ENCODE results near the gene TRIM68. TPM values are rescaled to one million over a fixed set of nuclear protein-coding genes. Genes with fewer than 3 reads are reported as not detected.

Gene TRIM68
- total RNA-seq, 2 experiments from 2014 or later, result 4.1 to 5.4 TPM

DNA sequence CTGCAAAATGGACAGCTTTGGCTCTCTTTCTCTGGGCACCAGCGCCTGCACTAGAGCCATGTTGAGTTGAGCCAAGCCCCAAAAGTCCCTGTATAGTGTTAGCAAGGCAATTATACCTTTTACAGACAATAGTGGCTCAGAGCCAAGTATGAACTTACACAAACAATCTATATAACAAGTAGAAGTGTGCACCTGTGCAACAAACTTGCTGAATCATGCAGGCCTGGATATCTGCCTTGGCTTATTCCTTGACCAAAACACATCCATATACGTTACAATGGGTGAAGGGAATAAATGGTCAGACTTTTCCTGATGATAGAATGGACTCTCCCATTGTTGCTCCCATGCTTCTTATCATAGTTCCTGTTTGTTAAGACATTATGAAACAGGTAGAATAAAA, 30.3 kb downstream of the TRIM68 start:
- H3K9me3 ChIP-seq (ENCODE audit: control insufficient read depth in 1 of 2, insufficient read depth in 1 of 2, low read length in 2 of 2), result no peaks in the 10 kb centered on the region
- Mint-ChIP-seq H3K27me3 (peaks cover 25% of the 10 kb centered on the region), H3K36me3 (ENCODE audit: low read depth) (no peaks in the 10 kb centered on the region), H3K4me1 (ENCODE audit: low read depth) (no peaks in the 10 kb centered on the region), H3K4me3 (no peak overlapping the region), H3K9me3 (no peaks in the 10 kb centered on the region), H3K27ac (no peak overlapping the region)
- TF ChIP-seq, protein P1, sequence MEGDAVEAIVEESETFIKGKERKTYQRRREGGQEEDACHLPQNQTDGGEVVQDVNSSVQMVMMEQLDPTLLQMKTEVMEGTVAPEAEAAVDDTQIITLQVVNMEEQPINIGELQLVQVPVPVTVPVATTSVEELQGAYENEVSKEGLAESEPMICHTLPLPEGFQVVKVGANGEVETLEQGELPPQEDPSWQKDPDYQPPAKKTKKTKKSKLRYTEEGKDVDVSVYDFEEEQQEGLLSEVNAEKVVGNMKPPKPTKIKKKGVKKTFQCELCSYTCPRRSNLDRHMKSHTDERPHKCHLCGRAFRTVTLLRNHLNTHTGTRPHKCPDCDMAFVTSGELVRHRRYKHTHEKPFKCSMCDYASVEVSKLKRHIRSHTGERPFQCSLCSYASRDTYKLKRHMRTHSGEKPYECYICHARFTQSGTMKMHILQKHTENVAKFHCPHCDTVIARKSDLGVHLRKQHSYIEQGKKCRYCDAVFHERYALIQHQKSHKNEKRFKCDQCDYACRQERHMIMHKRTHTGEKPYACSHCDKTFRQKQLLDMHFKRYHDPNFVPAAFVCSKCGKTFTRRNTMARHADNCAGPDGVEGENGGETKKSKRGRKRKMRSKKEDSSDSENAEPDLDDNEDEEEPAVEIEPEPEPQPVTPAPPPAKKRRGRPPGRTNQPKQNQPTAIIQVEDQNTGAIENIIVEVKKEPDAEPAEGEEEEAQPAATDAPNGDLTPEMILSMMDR (IDR thresholded peaks at IDR 0.05), result no peak
- ChIA-PET CTCF (interaction anchor here (0.5 kb wide), 1 partner anchor 11 kb away, joined by 3 read pairs; no protein-coding TSS in a partner anchor), POLR2A (no interaction called here)
- no peak for ATAC-seq (ENCODE audit: poor library complexity)
- H3K4me3 ChIP-seq (ENCODE audit: low read length), result no peak overlapping the region
- H3K27me3 ChIP-seq (ENCODE audit: control insufficient read depth in 1 of 2, insufficient read depth in 2 of 2, low read length in 2 of 2), result peaks cover 0 to 6% of the 10 kb centered on the region in 2 experiments
- H3K4me1 ChIP-seq (ENCODE audit: insufficient read depth, low read length), result no peaks in the 10 kb centered on the region
- no peak for DNase-seq
- intact Hi-C loops (cut with DNase I, micrococcal nuclease), result no loop called here
- no peaks in the 10 kb centered on the region for H3K36me3 ChIP-seq (ENCODE audit: insufficient read depth, low read length)
- no peak overlapping the region for H3K27ac ChIP-seq (ENCODE audit: low read depth in 1 of 2, low read length in 2 of 2)

DNA sequence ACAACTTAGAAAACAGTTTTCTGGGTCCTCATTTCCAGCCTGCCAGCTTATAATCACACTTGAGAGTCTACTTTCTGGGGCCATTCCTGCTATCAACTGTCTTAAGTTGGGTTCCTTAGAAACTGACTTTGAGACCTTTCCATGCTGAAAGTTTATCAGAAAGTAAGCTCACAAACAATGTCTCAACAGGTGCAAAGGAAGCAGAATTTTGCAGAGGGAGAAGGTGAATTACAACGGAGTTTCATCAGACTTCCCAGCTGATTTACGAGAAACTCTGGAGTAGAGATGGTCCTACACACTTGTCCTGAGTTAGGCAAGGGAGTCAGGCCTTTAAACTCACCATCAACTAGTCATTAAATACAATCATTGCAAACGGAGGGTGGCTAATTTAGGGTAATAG, 31.2 kb downstream of the TRIM68 start:
- no peaks in the 10 kb centered on the region for H3K9me3 ChIP-seq (ENCODE audit: control insufficient read depth in 1 of 2, insufficient read depth in 1 of 2, low read length in 2 of 2)
- no peaks in the 10 kb centered on the region for H3K36me3 ChIP-seq (ENCODE audit: insufficient read depth, low read length)
- Mint-ChIP-seq H3K36me3 (ENCODE audit: low read depth) (no peaks in the 10 kb centered on the region), H3K27me3 (peaks cover 21% of the 10 kb centered on the region), H3K4me1 (ENCODE audit: low read depth) (no peaks in the 10 kb centered on the region), H3K27ac (no peak overlapping the region), H3K4me3 (no peak overlapping the region), H3K9me3 (no peaks in the 10 kb centered on the region)
- POLR2A ChIA-PET, result no interaction called here
- intact Hi-C loops (cut with DNase I, micrococcal nuclease), result no loop called here
- TF ChIP-seq, protein P1 (IDR thresholded peaks at IDR 0.05), result no peak
- H3K4me1 ChIP-seq (ENCODE audit: insufficient read depth, low read length), result no peaks in the 10 kb centered on the region
- no peak overlapping the region for H3K27ac ChIP-seq (ENCODE audit: low read depth in 1 of 2, low read length in 2 of 2)
- ATAC-seq (ENCODE audit: poor library complexity) (no peak), DNase-seq (no peak)
- no peak overlapping the region for H3K4me3 ChIP-seq (ENCODE audit: low read length)
- CTCF ChIA-PET, result no interaction called here
- peaks cover 0 to 6% of the 10 kb centered on the region in 2 experiments for H3K27me3 ChIP-seq (ENCODE audit: control insufficient read depth in 1 of 2, insufficient read depth in 2 of 2, low read length in 2 of 2)

DNA sequence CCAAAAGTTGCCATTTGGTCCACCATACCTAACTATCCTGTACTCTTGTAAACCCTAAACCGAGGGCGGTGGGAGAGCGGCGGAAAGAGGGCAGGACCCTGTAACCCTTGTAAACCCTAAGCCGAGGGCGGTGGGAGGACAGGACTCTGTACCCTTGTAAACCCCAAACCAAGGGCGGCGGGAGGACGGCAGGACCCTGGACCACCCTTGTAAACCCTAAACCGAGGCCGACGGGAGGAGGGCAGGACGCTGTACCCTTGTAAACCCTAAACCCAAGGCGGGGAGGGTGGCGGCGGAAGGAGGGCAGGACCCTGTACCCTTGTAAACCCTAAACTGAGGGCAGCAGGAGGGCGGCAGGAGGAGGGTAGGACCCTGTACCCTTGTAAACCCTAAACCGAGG, 39.0 kb downstream of the TRIM68 start:
- H3K36me3 Mint-ChIP-seq (ENCODE audit: low read depth), result no peaks in the 10 kb centered on the region
- peaks cover 0 to 5% of the 10 kb centered on the region in 2 experiments for H3K9me3 ChIP-seq (ENCODE audit: control insufficient read depth in 1 of 2, insufficient read depth in 1 of 2, low read length in 2 of 2)
- no peak overlapping the region for H3K4me3 Mint-ChIP-seq
- ChIA-PET CTCF (no interaction called here), POLR2A (no interaction called here)
- no peak overlapping the region for H3K27ac Mint-ChIP-seq
- H3K9me3 Mint-ChIP-seq, result peaks cover 4% of the 10 kb centered on the region
- TF ChIP-seq, protein P1 (IDR thresholded peaks at IDR 0.05), result no peak
- DNase-seq, result no peak
- H3K4me3 ChIP-seq (ENCODE audit: low read length), result no peak overlapping the region
- intact Hi-C loops (cut with DNase I, micrococcal nuclease), result no loop called here
- peaks cover 0 to 3% of the 10 kb centered on the region in 2 experiments for H3K27me3 ChIP-seq (ENCODE audit: control insufficient read depth in 1 of 2, insufficient read depth in 2 of 2, low read length in 2 of 2)
- H3K27ac ChIP-seq (ENCODE audit: low read depth in 1 of 2, low read length in 2 of 2), result no peak overlapping the region
- peaks cover 4% of the 10 kb centered on the region for H3K27me3 Mint-ChIP-seq
- no peaks in the 10 kb centered on the region for H3K4me1 Mint-ChIP-seq (ENCODE audit: low read depth)
- no peak for ATAC-seq (ENCODE audit: poor library complexity)
- H3K36me3 ChIP-seq (ENCODE audit: insufficient read depth, low read length), result no peaks in the 10 kb centered on the region
- H3K4me1 ChIP-seq (ENCODE audit: insufficient read depth, low read length), result no peaks in the 10 kb centered on the region
